Measurements from ENCODE around the gene KL. TPM values are rescaled to one million over a fixed set of nuclear protein-coding genes. Genes with fewer than 3 reads are reported as not detected.

The KL gene
- total RNA-seq, 4 donors from 2014 or later = 0.60 to 3.4 (median 1.2) TPM

DNA sequence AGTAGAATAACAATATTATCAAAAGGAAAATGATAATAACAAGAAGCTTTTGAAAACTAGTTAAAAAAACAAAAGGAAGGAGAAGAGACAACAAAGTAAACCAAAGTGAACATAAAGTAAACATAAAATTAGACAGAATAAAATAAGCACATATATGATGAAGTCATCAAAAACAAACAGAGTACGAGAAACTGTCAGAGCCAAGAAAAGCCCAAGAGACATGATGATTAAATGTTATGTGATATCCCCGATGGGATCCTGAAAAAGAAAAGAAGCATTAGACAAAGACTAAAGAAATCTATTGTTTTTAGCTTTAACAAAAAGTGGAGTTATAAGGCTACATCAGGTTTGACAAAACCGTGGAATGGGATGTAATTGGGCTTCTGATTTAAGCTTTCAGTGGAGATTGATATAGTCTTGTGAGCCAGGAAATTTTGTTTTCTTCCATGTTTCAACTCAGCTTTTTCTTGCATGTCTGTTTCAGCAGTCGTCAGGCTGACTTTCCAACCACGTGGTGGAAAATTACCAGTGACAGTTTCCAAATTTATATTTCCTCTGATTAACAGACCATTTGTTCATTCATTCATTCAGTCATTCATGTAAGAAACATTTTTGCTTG, 64.9 kb downstream of the KL start:
- Histone ChIP-seq H3K27ac (no peak overlapping the region), H3K4me1 (peaks cover 0 to 8% (median 0%) of the 10 kb centered on the region in 4 donors), H3K27me3 (no peaks in the 10 kb centered on the region)

GRCh38 chr13:33081666-33082065, 65.4 kb downstream of the KL start:
- no peak overlapping the region for H3K4me3 ChIP-seq
- WGBS, 2 donors (ENCODE audit: low coverage in 1 of 2) = 70 to 94% methylated on average over 1 of the region's 1 CpG
- H3K27me3 ChIP-seq = no peaks in the 10 kb centered on the region
- DNase-seq = no peak
- no peaks in the 10 kb centered on the region for H3K36me3 ChIP-seq
- TF ChIP-seq POLR2AphosphoS5 (IDR thresholded peaks at IDR 0.05) (no peak), CTCF (IDR thresholded peaks at IDR 0.05) (no peak), EP300 (IDR thresholded peaks at IDR 0.05; ENCODE audit: low read depth) (no peak), POLR2A (IDR thresholded peaks at IDR 0.05) (no peak)
- no peak overlapping the region for H3K27ac ChIP-seq
- in situ Hi-C loops (cut with MboI; ENCODE audit: low pct_ligation_motif_present in 1 of 4, low pct_unique_long_range_greater_than_20kb in 1 of 4, low sequenced_read_pairs in 3 of 4) (no loop called here), intact Hi-C loops (cut with DNase I; ENCODE audit: low total_unique reads) (no loop called here)
- no peaks in the 10 kb centered on the region for H3K9me3 ChIP-seq
- H3K4me1 ChIP-seq = peaks cover 0 to 4% (median 0%) of the 10 kb centered on the region in 4 donors

More for the DNA sequence above, 64.9 kb downstream of the KL start:
- TF ChIP-seq EP300 (IDR thresholded peaks at IDR 0.05; ENCODE audit: low read depth) = no peak
- DNase-seq = no peak
- Histone ChIP-seq H3K36me3 (no peaks in the 10 kb centered on the region), H3K4me3 (no peak overlapping the region), H3K9me3 (no peaks in the 10 kb centered on the region)
- WGBS, 2 donors (ENCODE audit: low coverage in 1 of 2) = 49 to 50% methylated on average over 5 of the region's 5 CpGs
- in situ Hi-C loops (cut with MboI; ENCODE audit: low pct_ligation_motif_present in 1 of 4, low pct_unique_long_range_greater_than_20kb in 1 of 4, low sequenced_read_pairs in 3 of 4) (no loop called here), intact Hi-C loops (cut with DNase I; ENCODE audit: low total_unique reads) (no loop called here)

GRCh38 chr13:33083054-33083453, 66.8 kb downstream of the KL start:
- DNase-seq = no peak
- intact Hi-C loops (cut with DNase I; ENCODE audit: low total_unique reads) = no loop called here
- H3K36me3 ChIP-seq = no peaks in the 10 kb centered on the region
- no peak for TF ChIP-seq POLR2AphosphoS5 (IDR thresholded peaks at IDR 0.05)
- no peak for TF ChIP-seq CTCF (IDR thresholded peaks at IDR 0.05)
- TF ChIP-seq POLR2A (IDR thresholded peaks at IDR 0.05) = no peak
- TF ChIP-seq EP300 (IDR thresholded peaks at IDR 0.05; ENCODE audit: low read depth) = no peak
- H3K4me1 ChIP-seq = peaks cover 0 to 6% (median 1%) of the 10 kb centered on the region in 4 donors
- in situ Hi-C loops (cut with MboI; ENCODE audit: low pct_ligation_motif_present in 1 of 4, low pct_unique_long_range_greater_than_20kb in 1 of 4, low sequenced_read_pairs in 3 of 4) = no loop called here
- no peak overlapping the region for H3K4me3 ChIP-seq
- no peaks in the 10 kb centered on the region for H3K27me3 ChIP-seq
- 97 to 100% methylated on average over 1 of the region's 1 CpG for WGBS, 2 donors (ENCODE audit: low coverage in 1 of 2)
- H3K9me3 ChIP-seq = no peaks in the 10 kb centered on the region
- no peak overlapping the region for H3K27ac ChIP-seq

DNA sequence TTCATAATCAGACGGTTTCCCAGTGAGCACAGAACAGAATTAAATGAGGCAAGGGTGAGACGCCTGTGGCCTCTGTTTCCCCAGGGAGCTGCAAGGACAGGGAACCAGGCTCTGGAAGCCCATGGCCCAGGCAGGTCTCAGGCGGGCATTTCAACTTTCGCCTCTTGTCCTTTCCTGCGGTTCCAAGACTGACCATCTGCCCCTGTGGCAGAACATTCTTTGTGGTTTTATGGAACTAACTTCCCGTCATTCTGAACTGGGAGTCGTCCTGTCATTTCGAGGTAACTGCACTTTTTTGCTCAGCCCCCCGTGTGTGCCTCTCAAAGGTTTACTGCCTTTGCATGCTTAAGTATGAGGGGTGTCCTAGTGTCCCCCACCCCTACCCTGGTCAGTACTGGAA, 70.9 kb downstream of the KL start:
- H3K4me3 ChIP-seq = no peak overlapping the region
- intact Hi-C loops (cut with DNase I; ENCODE audit: low total_unique reads) (no loop called here), in situ Hi-C loops (cut with MboI; ENCODE audit: low pct_ligation_motif_present in 1 of 4, low pct_unique_long_range_greater_than_20kb in 1 of 4, low sequenced_read_pairs in 3 of 4) (no loop called here)
- H3K9me3 ChIP-seq = no peaks in the 10 kb centered on the region
- no peaks in the 10 kb centered on the region for H3K27me3 ChIP-seq
- TF ChIP-seq POLR2AphosphoS5 (IDR thresholded peaks at IDR 0.05) = no peak
- TF ChIP-seq CTCF (IDR thresholded peaks at IDR 0.05) = no peak
- TF ChIP-seq POLR2A (IDR thresholded peaks at IDR 0.05) = no peak
- H3K27ac ChIP-seq = no peak overlapping the region
- DNase-seq = no peak
- H3K4me1 ChIP-seq = peaks cover 0 to 12% (median 8%) of the 10 kb centered on the region in 4 donors
- H3K36me3 ChIP-seq = no peaks in the 10 kb centered on the region
- whole genome bisulfite sequencing, 2 donors (ENCODE audit: low coverage in 1 of 2) = 89% methylated on average over 9 of the region's 9 CpGs; no CpG with 5 or more reads in 1 of the 2 donors

DNA sequence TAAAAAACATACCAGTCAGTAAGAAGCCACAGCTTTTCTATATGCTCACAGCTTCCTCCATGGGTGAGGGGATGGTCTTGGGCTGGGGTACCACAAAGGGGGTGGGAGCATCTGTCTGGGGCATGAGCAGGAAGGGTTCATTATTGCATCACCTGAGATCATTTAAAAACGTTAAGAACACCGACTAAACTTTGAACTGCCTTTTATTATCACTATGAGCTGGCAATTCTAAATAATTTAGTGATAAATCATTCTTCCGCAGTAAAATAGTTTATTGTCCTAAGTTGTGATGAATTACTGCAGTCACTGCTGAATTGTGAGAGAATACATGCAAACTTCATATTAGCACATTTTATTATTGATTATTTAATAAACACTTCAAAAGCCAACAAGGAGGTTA, 71.6 kb downstream of the KL start:
- no peak for DNase-seq
- no peaks in the 10 kb centered on the region for H3K36me3 ChIP-seq
- WGBS, 2 donors (ENCODE audit: low coverage in 1 of 2) = 19 to 38% methylated on average over 3 of the region's 3 CpGs
- in situ Hi-C loops (cut with MboI; ENCODE audit: low pct_ligation_motif_present in 1 of 4, low pct_unique_long_range_greater_than_20kb in 1 of 4, low sequenced_read_pairs in 3 of 4) (no loop called here), intact Hi-C loops (cut with DNase I; ENCODE audit: low total_unique reads) (no loop called here)
- H3K27ac ChIP-seq = no peak overlapping the region
- H3K9me3 ChIP-seq = no peaks in the 10 kb centered on the region
- TF ChIP-seq CTCF (IDR thresholded peaks at IDR 0.05) (no peak), EP300 (IDR thresholded peaks at IDR 0.05; ENCODE audit: low read depth) (no peak), POLR2AphosphoS5 (IDR thresholded peaks at IDR 0.05) (no peak), POLR2A (IDR thresholded peaks at IDR 0.05) (no peak)
- no peaks in the 10 kb centered on the region for H3K27me3 ChIP-seq
- H3K4me1 ChIP-seq = peaks cover 0 to 12% (median 8%) of the 10 kb centered on the region in 4 donors
- H3K4me3 ChIP-seq = no peak overlapping the region

All from transverse colon (tissue), 4 donors.